OCI-LY3 (cell line): ENCODE measurements around the gene CFAP77.

Experiments used
- CTCF ChIP-seq: fragments of 200-600, 300-600 bp; sonication (generic); IDR thresholded peaks from 2 replicates; pipeline ENCODE4 v1.5.1; 2014; ENCODE audit warnings: antibody characterized with exemption, low read length, low read depth
- EZH2phosphoT487 ChIP-seq: fragments of 200-600 bp; shearing (Covaris generic); IDR thresholded peaks from 2 replicates; pipeline ENCODE4 v1.6.1; 2018; ENCODE audit warnings: antibody characterized with exemption, mixed run types, low read depth

DNA sequence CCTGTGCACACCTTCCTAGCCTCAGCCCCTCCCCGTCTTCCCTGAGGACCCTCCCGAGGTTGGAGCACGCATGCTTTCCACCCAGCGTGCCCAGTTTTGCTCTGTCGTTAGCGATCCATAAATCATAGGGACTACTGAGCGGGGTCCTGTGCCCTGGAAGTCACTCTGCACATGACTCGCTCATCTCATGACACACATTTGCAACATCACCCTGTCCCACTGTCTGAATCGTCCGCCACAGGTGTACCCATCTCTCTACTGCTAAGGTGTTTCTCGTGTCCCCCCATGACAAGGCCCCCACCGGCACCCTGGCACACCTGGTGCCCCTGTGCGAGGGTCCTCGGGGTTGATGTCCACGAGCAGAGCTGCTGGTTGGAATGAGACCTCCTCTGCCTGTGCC is 103.4 kb downstream of the CFAP77 start:
- no peak for TF ChIP-seq CTCF
- no peak for TF ChIP-seq EZH2phosphoT487
